ENCODE data around the gene FUT4. TPM values are rescaled to one million over a fixed set of nuclear protein-coding genes. Genes with fewer than 3 reads are reported as not detected.

FUT4 gene
- total and polyA plus RNA-seq, 10 of the 15 experiments (the other 5 are each of a cell fraction or from before 2014, with no cell fraction given), result 0.68 to 9.1 (median 2.3) TPM

DNA sequence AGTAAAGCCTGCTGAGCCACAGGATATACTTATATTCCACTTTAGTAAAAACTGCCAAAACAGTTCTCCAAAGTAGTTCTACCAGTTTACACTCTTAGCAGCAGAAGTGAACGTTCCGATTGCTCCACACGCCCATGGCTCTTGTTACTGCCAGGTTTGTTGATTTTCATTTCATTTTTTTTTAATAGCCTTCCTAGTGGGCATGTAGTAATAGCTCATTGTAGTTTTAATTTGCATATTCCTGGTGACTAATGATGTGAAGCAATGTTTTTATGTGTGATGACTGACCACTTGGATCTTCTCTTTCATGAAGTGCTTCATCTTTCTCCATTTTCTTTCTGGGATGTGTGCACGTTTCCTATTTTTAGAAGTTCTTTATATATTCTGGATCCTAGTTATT is 36.2 kb upstream of the FUT4 start:
- ChIA-PET POLR2A (no interaction called here), RAD21 (ENCODE audit: unreplicated experiment) (interaction anchor here (0.8 to 1.4 kb wide), 3 partner anchors 9 to 612 kb away, joined by 3 to 8 read pairs (median 4); no protein-coding TSS in a partner anchor), SMC1A (ENCODE audit: uncharacterized antibody, unreplicated experiment) (interaction anchor here (0.8 to 2.2 kb wide), 10 partner anchors 10 to 612 kb away, joined by 3 to 8 read pairs (median 4); no protein-coding TSS in a partner anchor), CTCF (interaction anchor here (0.6 to 4.7 kb wide), 12 partner anchors 11 to 612 kb away, joined by 3 to 32 read pairs (median 5); no protein-coding TSS in a partner anchor)
- Histone ChIP-seq H3K4me1 (ENCODE audit: control insufficient read depth, insufficient read depth, low read length) (no peaks in the 10 kb centered on the region), H3K79me2 (ENCODE audit: control insufficient read depth, insufficient read depth, low read length) (no peaks in the 10 kb centered on the region), H3K9ac (ENCODE audit: control insufficient read depth, insufficient read depth, low read length) (no peak overlapping the region), H4K20me1 (ENCODE audit: control insufficient read depth, insufficient read depth) (no peaks in the 10 kb centered on the region), H3K27ac (ENCODE audit: control insufficient read depth, insufficient read depth) (no peak overlapping the region), H3K4me2 (ENCODE audit: control insufficient read depth, insufficient read depth) (no peak overlapping the region), H3K4me3 (no peak overlapping the region), H2AFZ (ENCODE audit: control insufficient read depth, low read depth, low read length) (no peak overlapping the region), H3K27me3 (replicated peaks in 1 of 2; ENCODE audit: control insufficient read depth in 2 of 2, insufficient read depth in 2 of 2, low read length in 1 of 2) (peaks cover 0 to 1% of the 10 kb centered on the region in 2 experiments; a peak in 1 of 4 replicates), H3K36me3 (ENCODE audit: control insufficient read depth in 2 of 2, insufficient read depth in 2 of 2, low read length in 1 of 2) (no peaks in the 10 kb centered on the region), H3K9me3 (replicated peaks; ENCODE audit: control insufficient read depth, insufficient read depth, low read length) (no peaks in the 10 kb centered on the region)
- whole genome bisulfite sequencing (ENCODE audit: insufficient coverage, insufficient replicate concordance, low lambda C conversion rate, missing lambda C conversion rate), result 51% methylated on average over 4 of the region's 4 CpGs
- DNase-seq (ENCODE audit: low read depth, low spot score), result no peak
- BruUV-seq (replicated peaks), result no TSS peak
- intact Hi-C loops (cut with micrococcal nuclease; ENCODE audit: unreplicated experiment), result no loop called here
- ATAC-seq, result no peak
- in situ Hi-C loops (cut with MboI), result loop anchor here (10.0 kb wide), 1 partner anchor 613 kb away; no protein-coding TSS in a partner anchor
- no peak for FAIRE-seq
- TF ChIP-seq, protein P1, sequence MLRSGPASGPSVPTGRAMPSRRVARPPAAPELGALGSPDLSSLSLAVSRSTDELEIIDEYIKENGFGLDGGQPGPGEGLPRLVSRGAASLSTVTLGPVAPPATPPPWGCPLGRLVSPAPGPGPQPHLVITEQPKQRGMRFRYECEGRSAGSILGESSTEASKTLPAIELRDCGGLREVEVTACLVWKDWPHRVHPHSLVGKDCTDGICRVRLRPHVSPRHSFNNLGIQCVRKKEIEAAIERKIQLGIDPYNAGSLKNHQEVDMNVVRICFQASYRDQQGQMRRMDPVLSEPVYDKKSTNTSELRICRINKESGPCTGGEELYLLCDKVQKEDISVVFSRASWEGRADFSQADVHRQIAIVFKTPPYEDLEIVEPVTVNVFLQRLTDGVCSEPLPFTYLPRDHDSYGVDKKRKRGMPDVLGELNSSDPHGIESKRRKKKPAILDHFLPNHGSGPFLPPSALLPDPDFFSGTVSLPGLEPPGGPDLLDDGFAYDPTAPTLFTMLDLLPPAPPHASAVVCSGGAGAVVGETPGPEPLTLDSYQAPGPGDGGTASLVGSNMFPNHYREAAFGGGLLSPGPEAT (IDR thresholded peaks at IDR 0.05; ENCODE audit: low read depth), result no peak
- no peak for TF ChIP-seq CBFB (IDR thresholded peaks at IDR 0.05; ENCODE audit: low read depth)
- TF ChIP-seq MLLT1 (IDR thresholded peaks at IDR 0.05), result no peak
- TF ChIP-seq, protein P2, sequence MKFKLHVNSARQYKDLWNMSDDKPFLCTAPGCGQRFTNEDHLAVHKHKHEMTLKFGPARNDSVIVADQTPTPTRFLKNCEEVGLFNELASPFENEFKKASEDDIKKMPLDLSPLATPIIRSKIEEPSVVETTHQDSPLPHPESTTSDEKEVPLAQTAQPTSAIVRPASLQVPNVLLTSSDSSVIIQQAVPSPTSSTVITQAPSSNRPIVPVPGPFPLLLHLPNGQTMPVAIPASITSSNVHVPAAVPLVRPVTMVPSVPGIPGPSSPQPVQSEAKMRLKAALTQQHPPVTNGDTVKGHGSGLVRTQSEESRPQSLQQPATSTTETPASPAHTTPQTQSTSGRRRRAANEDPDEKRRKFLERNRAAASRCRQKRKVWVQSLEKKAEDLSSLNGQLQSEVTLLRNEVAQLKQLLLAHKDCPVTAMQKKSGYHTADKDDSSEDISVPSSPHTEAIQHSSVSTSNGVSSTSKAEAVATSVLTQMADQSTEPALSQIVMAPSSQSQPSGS (IDR thresholded peaks at IDR 0.05; ENCODE audit: low read length), result no peak
- no peak for TF ChIP-seq CHD1 (IDR thresholded peaks at IDR 0.05; ENCODE audit: low read depth, low read length)
- no peak for TF ChIP-seq RUNX3 (IDR thresholded peaks at IDR 0.05; ENCODE audit: low read length)
- no peak for TF ChIP-seq MXI1 (IDR thresholded peaks at IDR 0.05; ENCODE audit: low read depth, low read length)
- no peak for TF ChIP-seq SMARCA5 (IDR thresholded peaks at IDR 0.05)
- TF ChIP-seq SUPT20H (IDR thresholded peaks at IDR 0.05; ENCODE audit: borderline replicate concordance, control insufficient read depth, low read depth, low read length), result no peak
- TF ChIP-seq SREBF1 (IDR thresholded peaks at IDR 0.05; ENCODE audit: low read length), result no peak
- no peak for TF ChIP-seq RFX5 (IDR thresholded peaks at IDR 0.05; ENCODE audit: low read depth, low read length)
- no peak for TF ChIP-seq E2F4 (IDR thresholded peaks at IDR 0.05; ENCODE audit: low read depth, low read length)
- TF ChIP-seq CBX3 (IDR thresholded peaks at IDR 0.05; ENCODE audit: borderline replicate concordance, low read depth), result no peak
- no peak for TF ChIP-seq ZNF687 (IDR thresholded peaks at IDR 0.05)
- TF ChIP-seq ATF7 (IDR thresholded peaks at IDR 0.05; ENCODE audit: low read depth), result no peak
- TF ChIP-seq TBL1XR1 (IDR thresholded peaks at IDR 0.05; ENCODE audit: low read depth, low read length), result no peak
